B cell (primary cell): Measurements from ENCODE around the gene UNC5C. TPM values are rescaled to one million over a fixed set of nuclear protein-coding genes. Genes with fewer than 3 reads are reported as not detected.

ENCODE experiments used
- ATAC-seq: fragments of 200-7000 bp; cut with Tn5 transposase; one replicate; pipeline ENCODE4 v1.10.0; 2021; ENCODE audit warnings: low read depth, mild to moderate bottlenecking, moderate number of reproducible peaks, moderate library complexity
- CTCF ChIA-PET: fragments of 350-600 bp; sonication (Branson Sonifier 250); formaldehyde crosslinking; loops from one replicate; lab custom pipeline; 2021; ENCODE audit warnings: antibody characterized with exemption, inconsistent platforms; lab: Charles Lee
- POLR2A ChIA-PET: fragments of 350-600 bp; sonication (Branson Sonifier 250); formaldehyde crosslinking; loops from one replicate; lab custom pipeline; 2021; ENCODE audit warnings: antibody characterized with exemption; lab: Charles Lee
- DNase-seq: peaks from one replicate; pipeline ENCODE4 v3.0.0; 2013
- H2AFZ ChIP-seq: 2 replicates; pipeline ENCODE4 v1.6.1; 2012; ENCODE audit warnings: mild to moderate bottlenecking, low read depth, low read length; ENCODE audit not compliant: insufficient read depth, poor library complexity, severe bottlenecking
- H3K27ac ChIP-seq, 2 donors: 1 replicate in 1 of 2; 2 replicates in 1 of 2; pipeline ENCODE4 v1.5.1; 2012 to 2013; ENCODE audit warnings: low read length in 2 of 2, mild to moderate bottlenecking in 2 of 2, moderate library complexity in 1 of 2
- H3K27me3 ChIP-seq, 4 experiments: fragments of 200-600 bp in 1 of 4; sonication (generic) in 1 of 4; replicated peaks in 1 of 4; 1 replicate in 2 of 4; 2 replicates in 2 of 4; pipeline versions ENCODE4 v1.6.1 to v1.7.0; 2013 to 2016; ENCODE audit warnings: low read length in 3 of 4, mild to moderate bottlenecking in 2 of 4, mixed read lengths in 1 of 4, moderate library complexity in 1 of 4; ENCODE audit not compliant: insufficient read depth in 4 of 4, control insufficient read depth in 3 of 4; ENCODE audit errors: control extremely low read depth in 1 of 4
- H3K36me3 ChIP-seq, 2 experiments: replicated peaks in 1 of 2; 1 replicate in 1 of 2; 2 replicates in 1 of 2; pipeline versions ENCODE4 v1.6.1 to v1.7.1; 2013; ENCODE audit warnings: low read length in 1 of 2; ENCODE audit not compliant: insufficient read depth in 2 of 2, control insufficient read depth in 1 of 2; ENCODE audit errors: control extremely low read depth in 1 of 2, extremely low read depth in 1 of 2
- H3K4me1 ChIP-seq, 2 donors: fragments of 200-600 bp in 1 of 2; sonication (generic) in 1 of 2; 1 replicate in 1 of 2; 2 replicates in 1 of 2; pipeline versions ENCODE4 v1.5.1 to v1.6.1; 2013 to 2017; ENCODE audit warnings: low read length in 2 of 2; ENCODE audit not compliant: control insufficient read depth in 2 of 2, insufficient read depth in 2 of 2
- H3K4me2 ChIP-seq: replicated peaks from 2 replicates; pipeline ENCODE3; 2012; ENCODE audit warnings: mild to moderate bottlenecking, low read depth, low read length; ENCODE audit not compliant: poor library complexity, severe bottlenecking
- H3K4me3 ChIP-seq, 5 experiments: fragments of 200-600 bp in 1 of 5; sonication (generic) in 1 of 5; 1 replicate in 3 of 5; 2 replicates in 2 of 5; pipeline versions ENCODE4 v1.5.1 to v1.7.0; 2011 to 2016; ENCODE audit warnings: low read length in 4 of 5, mild to moderate bottlenecking in 4 of 5, low read depth in 2 of 5, control low read depth in 1 of 5, moderate library complexity in 1 of 5; ENCODE audit not compliant: insufficient read depth in 1 of 5; ENCODE audit errors: control extremely low read depth in 1 of 5, extremely low read depth in 1 of 5
- H3K79me2 ChIP-seq: fragments of 200-600 bp; sonication (generic); one replicate; pipeline ENCODE4 v1.6.0; 2016; ENCODE audit warnings: low read length; ENCODE audit not compliant: control insufficient read depth, insufficient read depth
- H3K9ac ChIP-seq: fragments of 200-600 bp; sonication (generic); 2 replicates; pipeline ENCODE4 v1.6.1; 2017; ENCODE audit warnings: mild to moderate bottlenecking, low read length, moderate library complexity
- H3K9me3 ChIP-seq, 3 donors: one replicate each; pipeline versions ENCODE4 v1.6.1 to v1.7.1; 2013; ENCODE audit warnings: low read length in 2 of 3; ENCODE audit not compliant: control insufficient read depth in 2 of 3, insufficient read depth in 1 of 3; ENCODE audit errors: control extremely low read depth in 1 of 3
- H4K20me1 ChIP-seq: 2 replicates; pipeline ENCODE4 v1.6.0; 2012; ENCODE audit warnings: mild to moderate bottlenecking, low read length; ENCODE audit not compliant: insufficient read depth, control insufficient read depth, poor library complexity, severe bottlenecking
- H3K27ac Mint-ChIP-seq: one replicate; pipeline ENCODE4 v1.8.0; 2021; ENCODE audit warnings: mixed read lengths
- H3K27me3 Mint-ChIP-seq: one replicate; pipeline ENCODE4 v1.8.0; 2021; ENCODE audit warnings: mixed read lengths
- H3K4me1 Mint-ChIP-seq: one replicate; pipeline ENCODE4 v1.8.0; 2021; ENCODE audit warnings: mixed read lengths
- H3K4me3 Mint-ChIP-seq: one replicate; pipeline ENCODE4 v1.8.0; 2021; ENCODE audit warnings: mixed read lengths
- H3K9me3 Mint-ChIP-seq: one replicate; pipeline ENCODE4 v1.8.0; 2022; ENCODE audit warnings: mixed read lengths; ENCODE audit not compliant: insufficient read depth
- EZH2 ChIP-seq: IDR thresholded peaks from 2 replicates; pipeline ENCODE4 v1.6.1; 2012; ENCODE audit warnings: borderline replicate concordance, low read depth, mild to moderate bottlenecking, moderate library complexity, low read length; ENCODE audit not compliant: insufficient read depth, poor library complexity, severe bottlenecking
- WGBS: methylation state at CpG from one replicate; pipeline ENCODE4 v1.1.5; 2013; ENCODE audit warnings: missing lambda C conversion rate; ENCODE audit not compliant: insufficient coverage; 5-methylcytosine and 5-hydroxymethylcytosine counted together
- intact Hi-C: fragments of 100-400 bp; cut with micrococcal nuclease; formaldehyde crosslinking; loops from one replicate; pipeline ENCODE4 v1.10.0; 2022
- polyA plus RNA-seq: library from polyadenylated mRNA; depleted of rRNA; stranded (reverse); fragments of >200 nt; gene quantifications from 2 replicates; pipeline ENCODE4 v1.2.3, GENCODE V29; 2012
- total RNA-seq, 2 donors: library from RNA; stranded (reverse); fragments of 120-200 nt in 1 of 2; gene quantifications; 1 replicate in 1 of 2; 2 replicates in 1 of 2; pipeline versions ENCODE4 v1.2.3 to v1.2.4, GENCODE V29; 2013 to 2022
- TF ChIP-seq, protein P1 (sequence below): fragments of 200-600 bp; IDR thresholded peaks from one replicate; pipeline ENCODE4 v1.8.0; 2022; ENCODE audit warnings: antibody characterized with exemption, mild to moderate bottlenecking

UNC5C gene
- total and polyA plus RNA-seq, 2 donors (not counting 1 experiment from before 2014, with no cell fraction given): not detected

DNA sequence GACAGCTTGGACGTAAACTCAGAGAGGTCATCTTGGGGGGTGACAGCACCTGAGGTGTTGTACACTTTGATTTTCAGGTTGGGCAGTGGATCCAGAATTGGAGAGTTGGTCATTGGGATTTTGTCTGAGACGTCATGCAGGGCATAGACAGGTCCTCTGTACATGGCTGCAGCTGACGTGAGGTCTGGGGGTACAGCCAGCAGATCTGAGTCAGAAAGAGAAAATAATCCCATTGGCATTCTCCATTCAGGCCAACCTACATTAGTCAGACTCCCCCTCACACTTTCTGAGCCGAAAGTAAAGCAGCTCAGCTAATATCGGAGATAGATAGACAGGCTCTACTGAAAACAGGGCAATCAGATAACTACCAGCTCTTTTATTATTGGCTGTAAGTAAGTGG, 329.7 kb downstream of the UNC5C start:
- no peak overlapping the region for H3K27ac Mint-ChIP-seq
- CTCF ChIA-PET: no interaction called here

DNA sequence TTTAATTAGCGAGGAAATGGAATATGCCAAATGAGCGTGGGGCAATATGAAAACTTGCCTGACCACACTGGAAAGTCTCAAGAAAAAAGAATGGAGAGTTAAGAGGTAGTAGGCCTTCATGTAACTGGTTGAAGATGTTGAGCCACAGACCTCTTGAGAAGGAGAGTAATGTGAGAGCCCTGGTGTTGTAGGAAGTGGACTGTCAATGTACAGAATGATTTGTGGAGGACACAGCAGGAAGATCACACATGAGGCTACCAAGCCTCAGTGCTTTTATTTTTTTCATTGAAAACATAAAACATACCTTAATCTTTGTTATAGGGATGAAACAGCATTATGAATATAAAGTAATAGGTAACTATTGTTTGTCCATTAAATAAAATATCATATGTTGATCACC, 331.6 kb downstream of the UNC5C start:
- no peaks in the 10 kb centered on the region for H3K79me2 ChIP-seq
- H3K9ac ChIP-seq: no peak overlapping the region
- no peaks in the 10 kb centered on the region for H3K27me3 ChIP-seq
- CTCF ChIA-PET: interaction anchor here (0.9 kb wide), 1 partner anchor 52 kb away, joined by 3 read pairs; no protein-coding TSS in a partner anchor
- no peaks in the 10 kb centered on the region for H3K9me3 ChIP-seq
- Mint-ChIP-seq H3K27me3 (no peaks in the 10 kb centered on the region), H3K27ac (no peak overlapping the region), H3K4me3 (no peak overlapping the region), H3K9me3 (no peaks in the 10 kb centered on the region), H3K4me1 (no peaks in the 10 kb centered on the region)
- no peak overlapping the region for H3K27ac ChIP-seq
- WGBS: 94% methylated on average over 2 of the region's 2 CpGs
- H3K4me1 ChIP-seq: no peaks in the 10 kb centered on the region
- TF ChIP-seq, protein P1, sequence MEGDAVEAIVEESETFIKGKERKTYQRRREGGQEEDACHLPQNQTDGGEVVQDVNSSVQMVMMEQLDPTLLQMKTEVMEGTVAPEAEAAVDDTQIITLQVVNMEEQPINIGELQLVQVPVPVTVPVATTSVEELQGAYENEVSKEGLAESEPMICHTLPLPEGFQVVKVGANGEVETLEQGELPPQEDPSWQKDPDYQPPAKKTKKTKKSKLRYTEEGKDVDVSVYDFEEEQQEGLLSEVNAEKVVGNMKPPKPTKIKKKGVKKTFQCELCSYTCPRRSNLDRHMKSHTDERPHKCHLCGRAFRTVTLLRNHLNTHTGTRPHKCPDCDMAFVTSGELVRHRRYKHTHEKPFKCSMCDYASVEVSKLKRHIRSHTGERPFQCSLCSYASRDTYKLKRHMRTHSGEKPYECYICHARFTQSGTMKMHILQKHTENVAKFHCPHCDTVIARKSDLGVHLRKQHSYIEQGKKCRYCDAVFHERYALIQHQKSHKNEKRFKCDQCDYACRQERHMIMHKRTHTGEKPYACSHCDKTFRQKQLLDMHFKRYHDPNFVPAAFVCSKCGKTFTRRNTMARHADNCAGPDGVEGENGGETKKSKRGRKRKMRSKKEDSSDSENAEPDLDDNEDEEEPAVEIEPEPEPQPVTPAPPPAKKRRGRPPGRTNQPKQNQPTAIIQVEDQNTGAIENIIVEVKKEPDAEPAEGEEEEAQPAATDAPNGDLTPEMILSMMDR: no peak
- TF ChIP-seq EZH2: no peak
- no peaks in the 10 kb centered on the region for H3K36me3 ChIP-seq
- no peak overlapping the region for H3K4me2 ChIP-seq
- intact Hi-C loops: no loop called here
- POLR2A ChIA-PET: no interaction called here
- no peak for DNase-seq
- no peaks in the 10 kb centered on the region for H4K20me1 ChIP-seq
- no peak overlapping the region for H2AFZ ChIP-seq
- ATAC-seq: no peak
- H3K4me3 ChIP-seq: no peak overlapping the region

More for the DNA sequence above, 329.7 kb downstream of the UNC5C start:
- H3K9me3 Mint-ChIP-seq: no peaks in the 10 kb centered on the region
- ATAC-seq (no peak), DNase-seq (no peak)
- no peak overlapping the region for H3K27ac ChIP-seq
- no peaks in the 10 kb centered on the region for H4K20me1 ChIP-seq
- H3K4me1 Mint-ChIP-seq: no peaks in the 10 kb centered on the region
- H2AFZ ChIP-seq: no peak overlapping the region
- POLR2A ChIA-PET: no interaction called here
- H3K9ac ChIP-seq: no peak overlapping the region
- no peaks in the 10 kb centered on the region for H3K4me1 ChIP-seq
- TF ChIP-seq EZH2: no peak
- intact Hi-C loops: no loop called here
- no peaks in the 10 kb centered on the region for H3K36me3 ChIP-seq
- whole genome bisulfite sequencing: 85% methylated on average over 4 of the region's 5 CpGs
- no peaks in the 10 kb centered on the region for H3K27me3 Mint-ChIP-seq
- no peak overlapping the region for H3K4me2 ChIP-seq
- H3K4me3 Mint-ChIP-seq: no peak overlapping the region
- H3K4me3 ChIP-seq: no peak overlapping the region
- H3K27me3 ChIP-seq: no peaks in the 10 kb centered on the region
- H3K79me2 ChIP-seq: no peaks in the 10 kb centered on the region
- no peaks in the 10 kb centered on the region for H3K9me3 ChIP-seq
